ENCODE measurements around the gene QPCTL.
A peak's percentile ranks its signal among the peaks of the same experiment; 100 is the strongest.
"Not testable (repeated sequence)": the region's sequence is repeated elsewhere in the genome, so short reads cannot be mapped to it uniquely, and the experiment has no call there.

Gene QPCTL

GRCh38 chr19:45728683-45729082 lies 36.2 kb downstream of the QPCTL start:
- H3K36me3 Mint-ChIP-seq; H3K27ac Mint-ChIP-seq; H3K9me3 Mint-ChIP-seq (ENCODE audit: low read depth); H3K27me3 Mint-ChIP-seq: not testable (repeated sequence)
- H3K4me3 Mint-ChIP-seq = peak overlapping the region; percentile 53
- H3K4me1 Mint-ChIP-seq (ENCODE audit: low read depth) = peaks cover 40% of the 10 kb centered on the region

GRCh38 chr19:45729800-45730290 lies 37.4 kb downstream of the QPCTL start:
- Mint-ChIP-seq H3K27me3 (no peaks in the 10 kb centered on the region), H3K4me3 (peak overlapping the region; percentile 98), H3K4me1 (ENCODE audit: low read depth) (peaks cover 36% of the 10 kb centered on the region), H3K36me3 (no peaks in the 10 kb centered on the region), H3K27ac (peak overlapping the region; percentile 84), H3K9me3 (ENCODE audit: low read depth) (no peaks in the 10 kb centered on the region)

- Mint-ChIP-seq H3K9me3 (ENCODE audit: low read depth) (no peaks in the 10 kb centered on the region), H3K4me3 (peak within 1 kb of the TSS; percentile 98), H3K27me3 (no peaks in the 10 kb centered on the region), H3K36me3 (no peaks in the 10 kb centered on the region), H3K27ac (peak within 1 kb of the TSS; percentile 88), H3K4me1 (ENCODE audit: low read depth) (peaks cover 36% of the 10 kb centered on the region)
Observed at GRCh38 chr19:45730368-45731288, 38.2 kb downstream of the QPCTL start, which contains the start of gene FBXO46. Gene FBXO46, minus strand, starts transcription at chr19:45730896. Its CDS starts 17,401 bp downstream, at chr19:45713495.

GRCh38 chr19:45733160-45733810 lies 40.8 kb downstream of the QPCTL start, which contains the start of gene MEIOSIN:
Gene MEIOSIN, plus strand, starts transcription at chr19:45733439. Its CDS starts 1,938 bp downstream, at chr19:45735377.
- H3K27me3 Mint-ChIP-seq = no peaks in the 10 kb centered on the region
- H3K27ac Mint-ChIP-seq = no peak within 1 kb of the TSS
- no peak within 1 kb of the TSS for H3K4me3 Mint-ChIP-seq
- no peaks in the 10 kb centered on the region for H3K9me3 Mint-ChIP-seq (ENCODE audit: low read depth)
- H3K4me1 Mint-ChIP-seq (ENCODE audit: low read depth) = peaks cover 20% of the 10 kb centered on the region
- no peaks in the 10 kb centered on the region for H3K36me3 Mint-ChIP-seq

DNA sequence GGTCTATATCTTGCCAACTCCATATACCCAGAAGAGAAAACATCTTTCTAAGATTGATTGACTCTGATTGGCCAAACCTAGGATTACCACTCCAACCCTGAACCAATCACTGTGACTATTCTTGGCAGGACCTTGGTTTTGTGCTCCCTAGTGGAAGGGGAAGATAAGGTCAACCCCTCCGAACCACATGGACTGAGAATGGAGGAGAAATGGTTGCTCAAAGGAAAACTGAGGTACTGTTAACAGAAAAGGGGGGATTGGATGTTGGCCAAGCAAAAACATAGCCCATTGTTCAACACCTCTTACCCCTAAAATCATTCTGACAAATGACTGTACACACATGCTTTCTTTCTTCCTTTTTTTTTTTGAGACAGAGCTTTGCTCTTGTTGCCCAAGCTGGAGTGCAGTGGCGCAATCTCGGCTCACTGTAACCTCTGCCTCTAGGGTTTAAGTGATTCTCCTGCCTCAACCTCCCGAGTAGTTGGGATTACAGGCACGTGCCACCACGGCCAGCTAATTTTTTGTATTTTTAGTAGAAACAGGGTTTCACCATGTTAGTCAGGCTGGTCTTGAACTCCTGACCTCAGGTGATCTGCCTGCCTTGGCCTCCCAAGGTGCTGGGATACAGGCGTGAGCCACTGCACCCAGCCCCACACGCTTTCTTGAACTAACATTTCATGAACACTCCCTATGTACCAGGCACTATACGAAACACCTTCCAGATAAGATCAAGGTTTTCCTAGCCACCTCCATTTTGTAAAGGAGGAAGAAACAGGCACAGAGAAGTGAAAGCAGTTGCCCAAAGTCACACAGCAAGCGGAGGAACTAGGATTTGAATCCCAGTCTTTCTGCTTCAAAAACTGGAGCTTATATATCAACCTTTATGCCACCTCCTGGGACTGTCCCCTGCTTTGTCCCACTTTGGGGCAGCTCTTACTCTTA lies 47.3 kb downstream of the QPCTL start:
- Mint-ChIP-seq H3K9me3 (ENCODE audit: low read depth) (no peaks in the 10 kb centered on the region), H3K4me3 (no peak overlapping the region), H3K27ac (no peak overlapping the region), H3K27me3 (peaks cover 2% of the 10 kb centered on the region), H3K4me1 (ENCODE audit: low read depth) (no peaks in the 10 kb centered on the region), H3K36me3 (no peaks in the 10 kb centered on the region)

DNA sequence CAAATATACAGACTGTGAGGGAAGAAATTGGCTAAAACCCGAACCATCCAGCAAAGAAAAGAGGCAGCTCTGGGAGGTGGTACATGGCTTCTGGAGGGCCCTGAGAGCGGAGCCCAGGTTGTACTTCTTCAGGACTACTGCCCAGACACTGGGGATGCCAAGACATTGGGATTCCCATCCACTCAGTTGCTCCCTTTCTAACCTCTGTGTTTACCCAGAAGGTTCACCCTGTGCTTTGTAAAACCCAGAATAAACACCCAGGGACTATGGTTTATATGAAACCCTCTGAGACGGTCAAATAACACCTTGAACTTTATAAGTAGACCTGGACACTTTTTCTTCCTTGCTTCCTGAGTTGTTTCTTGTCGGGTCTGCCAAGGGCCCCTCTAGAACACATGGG lies 50.5 kb downstream of the QPCTL start:
- peaks cover 3% of the 10 kb centered on the region for H3K27me3 Mint-ChIP-seq
- no peak overlapping the region for H3K4me3 Mint-ChIP-seq
- no peaks in the 10 kb centered on the region for H3K4me1 Mint-ChIP-seq (ENCODE audit: low read depth)
- H3K36me3 Mint-ChIP-seq = no peaks in the 10 kb centered on the region
- no peak overlapping the region for H3K27ac Mint-ChIP-seq
- H3K9me3 Mint-ChIP-seq (ENCODE audit: low read depth) = no peaks in the 10 kb centered on the region

DNA sequence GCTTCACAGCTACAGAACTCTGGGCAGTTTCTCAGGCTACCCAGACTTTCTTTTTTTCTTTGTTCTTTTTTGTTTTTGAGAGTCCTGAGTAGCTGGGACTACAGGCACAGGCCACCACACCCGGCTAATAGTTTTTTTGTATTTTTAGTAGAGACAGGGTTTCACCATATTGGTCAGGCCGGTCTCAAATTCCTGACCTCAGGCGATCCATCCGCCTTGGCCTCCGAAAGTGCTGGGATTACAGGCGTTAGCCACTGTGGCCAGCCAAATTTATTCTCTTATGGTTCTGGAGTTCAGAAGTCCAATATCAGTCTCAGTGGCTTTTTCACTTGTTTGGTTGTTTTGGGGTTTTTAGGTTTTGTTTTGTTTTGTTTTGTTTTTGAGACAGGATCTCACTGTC lies 53.1 kb downstream of the QPCTL start:
- H3K9me3 Mint-ChIP-seq (ENCODE audit: low read depth) = no peaks in the 10 kb centered on the region
- no peaks in the 10 kb centered on the region for H3K4me1 Mint-ChIP-seq (ENCODE audit: low read depth)
- H3K27me3 Mint-ChIP-seq = peaks cover 1% of the 10 kb centered on the region

GRCh38 chr19:45746866-45747265 lies 54.4 kb downstream of the QPCTL start:
- Mint-ChIP-seq H3K4me3 (no peak overlapping the region), H3K9me3 (ENCODE audit: low read depth) (no peaks in the 10 kb centered on the region), H3K27me3 (peaks cover 1% of the 10 kb centered on the region)

More for the DNA sequence above, 53.1 kb downstream of the QPCTL start:
- Mint-ChIP-seq H3K27ac (no peak overlapping the region), H3K4me3 (no peak overlapping the region), H3K36me3 (no peaks in the 10 kb centered on the region)

GRCh38 chr19:45747513-45747912 lies 55.0 kb downstream of the QPCTL start:
- Mint-ChIP-seq H3K36me3 (no peaks in the 10 kb centered on the region), H3K27me3 (peaks cover 1% of the 10 kb centered on the region), H3K4me3 (no peak overlapping the region), H3K4me1 (ENCODE audit: low read depth) (no peaks in the 10 kb centered on the region), H3K9me3 (ENCODE audit: low read depth) (no peaks in the 10 kb centered on the region), H3K27ac (no peak overlapping the region)

More at GRCh38 chr19:45746866-45747265, 54.4 kb downstream of the QPCTL start:
- Mint-ChIP-seq H3K27ac (no peak overlapping the region), H3K36me3 (no peaks in the 10 kb centered on the region), H3K4me1 (ENCODE audit: low read depth) (no peaks in the 10 kb centered on the region)

GRCh38 chr19:45751483-45751882 lies 59.0 kb downstream of the QPCTL start:
- not testable (repeated sequence) for H3K4me3 Mint-ChIP-seq; H3K36me3 Mint-ChIP-seq; H3K4me1 Mint-ChIP-seq (ENCODE audit: low read depth); H3K9me3 Mint-ChIP-seq (ENCODE audit: low read depth); H3K27ac Mint-ChIP-seq; H3K27me3 Mint-ChIP-seq

DNA sequence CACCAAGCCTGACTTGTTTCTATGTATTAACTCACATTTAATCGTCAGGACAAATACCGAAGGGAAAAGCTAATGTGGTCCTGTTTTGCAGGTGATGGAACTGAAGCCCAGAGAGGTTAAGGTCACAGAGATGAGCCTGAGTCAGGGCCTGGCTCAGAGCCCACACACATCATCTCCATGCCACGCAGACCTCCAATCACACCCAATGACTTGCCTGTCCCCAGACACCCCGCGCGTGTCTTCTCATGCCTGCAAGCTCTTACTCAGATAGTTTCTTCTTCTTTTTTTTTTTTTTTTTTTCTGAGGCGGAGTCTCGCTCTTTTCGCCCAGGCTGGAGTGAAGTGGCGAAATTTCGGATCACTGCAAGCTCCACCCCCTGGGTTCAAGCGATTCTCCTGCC lies 60.2 kb downstream of the QPCTL start:
- H3K27ac Mint-ChIP-seq = no peak overlapping the region
- H3K27me3 Mint-ChIP-seq = no peaks in the 10 kb centered on the region
- no peaks in the 10 kb centered on the region for H3K4me1 Mint-ChIP-seq (ENCODE audit: low read depth)
- no peak overlapping the region for H3K4me3 Mint-ChIP-seq
- H3K36me3 Mint-ChIP-seq = no peaks in the 10 kb centered on the region
- no peaks in the 10 kb centered on the region for H3K9me3 Mint-ChIP-seq (ENCODE audit: low read depth)

GRCh38 chr19:45753548-45753947 lies 61.1 kb downstream of the QPCTL start:
- Mint-ChIP-seq H3K4me3 (no peak overlapping the region), H3K36me3 (no peaks in the 10 kb centered on the region), H3K4me1 (ENCODE audit: low read depth) (no peaks in the 10 kb centered on the region), H3K9me3 (ENCODE audit: low read depth) (no peaks in the 10 kb centered on the region), H3K27me3 (no peaks in the 10 kb centered on the region), H3K27ac (no peak overlapping the region)

All from activated naive CD8-positive, alpha-beta T cell (primary cell).